ENCODE results near the gene FXYD3.

Gene FXYD3

DNA sequence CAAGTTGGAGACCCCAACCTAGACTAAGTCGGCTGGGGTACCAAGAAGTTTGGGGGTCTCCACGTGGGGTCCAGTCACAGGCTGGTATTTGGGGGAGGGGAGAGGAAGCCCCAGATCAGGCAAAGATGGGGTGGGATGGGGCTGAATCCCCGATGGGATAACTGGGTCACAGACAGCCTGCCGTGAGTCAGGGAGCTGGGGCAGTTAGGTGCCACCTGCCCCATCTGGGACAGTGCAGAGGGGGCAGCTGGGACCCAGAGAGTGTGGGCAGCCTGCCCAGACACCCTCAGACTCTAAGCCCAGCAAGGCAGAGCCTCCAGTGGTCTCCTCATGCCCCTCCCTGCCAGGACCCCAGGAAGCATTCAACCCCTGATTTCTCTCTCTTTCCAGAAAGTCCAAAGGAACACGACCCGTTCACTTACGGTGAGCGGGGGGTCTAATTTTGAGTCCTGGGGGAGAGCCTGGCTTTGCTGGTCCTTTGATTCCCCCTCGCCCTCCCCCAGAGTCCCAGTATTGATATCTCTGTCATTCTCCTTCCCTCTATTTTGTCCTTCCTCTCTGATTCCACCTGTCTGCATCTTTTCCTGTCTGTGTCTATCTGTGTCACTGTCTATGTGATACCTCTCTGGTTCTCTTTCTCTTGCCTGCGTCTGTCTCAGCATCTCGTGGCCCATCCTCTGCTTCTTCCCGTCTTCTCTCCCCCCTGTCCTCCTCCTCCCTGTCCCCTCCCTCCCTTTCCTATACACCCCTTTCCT is 24.8 kb downstream of the FXYD3 start:
- no peak overlapping the region for H3K27ac ChIP-seq (ENCODE audit: low read length, poor library complexity, severe bottlenecking)
- no peak overlapping the region for H4K91ac ChIP-seq (ENCODE audit: low read length)
- H2BK5ac ChIP-seq (ENCODE audit: low read depth, low read length, poor library complexity, severe bottlenecking): no peak overlapping the region
- no peak overlapping the region for H2BK15ac ChIP-seq (ENCODE audit: low read depth, poor library complexity, severe bottlenecking)
- H3K23ac ChIP-seq (ENCODE audit: low read length in 2 of 2): no peak overlapping the region
- H2AFZ ChIP-seq (ENCODE audit: low read depth, low read length): no peak overlapping the region
- no peak overlapping the region for H3K4ac ChIP-seq (ENCODE audit: low read depth in 1 of 2, low read length in 2 of 2)
- no peak overlapping the region for H3K14ac ChIP-seq (ENCODE audit: low read length in 2 of 2)
- H2BK12ac ChIP-seq (ENCODE audit: low read length in 2 of 2): no peak overlapping the region
- no peak overlapping the region for H3K4me2 ChIP-seq (ENCODE audit: low read length, poor library complexity, severe bottlenecking)
- H2BK120ac ChIP-seq (ENCODE audit: low read depth, low read length): no peak overlapping the region
- H2AK5ac ChIP-seq (ENCODE audit: low read length, severe bottlenecking): no peak overlapping the region
- 73% methylated on average over 12 of the region's 12 CpGs for WGBS
- H3K36me3 ChIP-seq (ENCODE audit: control insufficient read depth in 1 of 2, insufficient read depth in 2 of 2, low read depth in 1 of 2, low read length in 2 of 2): no peaks in the 10 kb centered on the region
- no peaks in the 10 kb centered on the region for H3K9me3 ChIP-seq (ENCODE audit: control insufficient read depth, low read length)
- peak overlapping the region; percentile 86 for H3K9ac ChIP-seq (ENCODE audit: low read length)
- no peak overlapping the region for H4K8ac ChIP-seq (ENCODE audit: low read length)
- no peak for DNase-seq
- peak overlapping the region in 1 of 2 experiments; percentile 66 for H3K4me3 ChIP-seq (ENCODE audit: insufficient read depth in 1 of 2, low read depth in 1 of 2, low read length in 2 of 2)
- no peaks in the 10 kb centered on the region for H3K79me1 ChIP-seq (replicated peaks; ENCODE audit: low read length, poor library complexity, severe bottlenecking)
- H3K18ac ChIP-seq (ENCODE audit: low read depth in 1 of 2, low read length in 2 of 2): no peak overlapping the region
- H3K27me3 ChIP-seq (ENCODE audit: control insufficient read depth in 1 of 2, insufficient read depth in 1 of 2, low read length in 2 of 2): peaks cover 4 to 50% of the 10 kb centered on the region in 2 experiments
- H3K4me1 ChIP-seq (ENCODE audit: control insufficient read depth, insufficient read depth, low read depth, low read length): peaks cover 43% of the 10 kb centered on the region

DNA sequence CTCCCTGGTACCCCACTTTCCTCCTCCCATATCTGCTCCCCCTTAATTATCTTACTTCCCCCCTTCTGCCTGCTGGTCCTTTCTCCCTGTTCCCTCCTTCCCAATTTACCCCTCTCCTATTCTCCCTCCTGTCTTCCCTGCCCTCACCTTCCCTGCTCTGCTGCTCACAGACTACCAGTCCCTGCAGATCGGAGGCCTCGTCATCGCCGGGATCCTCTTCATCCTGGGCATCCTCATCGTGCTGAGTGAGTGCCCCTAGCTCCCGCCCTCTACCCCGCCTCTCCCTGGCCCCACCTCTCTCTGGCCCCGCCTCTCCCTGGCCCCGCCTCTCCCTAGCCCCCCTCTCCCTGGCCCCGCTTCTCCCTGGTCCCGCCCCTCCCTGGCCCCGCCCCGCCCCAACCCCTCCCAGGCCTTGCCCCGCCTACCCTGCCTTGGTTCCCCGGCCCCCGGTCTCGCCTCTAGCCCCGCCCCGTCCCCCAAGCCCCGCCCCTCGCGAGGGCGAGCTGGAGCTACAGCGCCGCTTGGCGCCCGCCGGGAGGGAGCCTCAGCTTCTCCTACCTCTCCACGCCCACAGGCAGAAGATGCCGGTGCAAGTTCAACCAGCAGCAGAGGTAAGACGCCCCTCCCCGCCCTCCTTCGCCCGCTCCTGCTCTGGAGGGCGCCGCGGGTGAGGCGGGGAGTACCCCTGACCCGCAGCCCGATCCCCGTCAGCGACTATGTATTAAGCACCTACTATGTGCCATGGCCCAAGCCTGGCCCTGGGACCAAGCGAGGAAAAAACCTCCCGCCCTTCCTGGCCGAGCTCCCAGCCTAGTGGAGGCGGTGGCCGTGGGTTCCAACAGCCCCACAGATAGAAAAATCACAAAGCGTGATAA is 25.6 kb downstream of the FXYD3 start:
- DNase-seq: peak; percentile 85
- Histone ChIP-seq H2AK5ac (ENCODE audit: low read length, severe bottlenecking) (no peak overlapping the region), H3K9ac (ENCODE audit: low read length) (peak overlapping the region; percentile 86), H3K79me1 (replicated peaks; ENCODE audit: low read length, poor library complexity, severe bottlenecking) (no peaks in the 10 kb centered on the region), H3K23ac (ENCODE audit: low read length in 2 of 2) (no peak overlapping the region), H3K4me1 (ENCODE audit: control insufficient read depth, insufficient read depth, low read depth, low read length) (peaks cover 43% of the 10 kb centered on the region), H3K27me3 (ENCODE audit: control insufficient read depth in 1 of 2, insufficient read depth in 1 of 2, low read length in 2 of 2) (peaks cover 4 to 51% of the 10 kb centered on the region in 2 experiments), H3K18ac (ENCODE audit: low read depth in 1 of 2, low read length in 2 of 2) (peak overlapping the region in 1 of 2 experiments; percentile 16), H3K9me3 (ENCODE audit: control insufficient read depth, low read length) (no peaks in the 10 kb centered on the region), H2BK5ac (ENCODE audit: low read depth, low read length, poor library complexity, severe bottlenecking) (no peak overlapping the region), H3K14ac (ENCODE audit: low read length in 2 of 2) (no peak overlapping the region), H3K4me2 (ENCODE audit: low read length, poor library complexity, severe bottlenecking) (peak overlapping the region; percentile 46), H2BK120ac (ENCODE audit: low read depth, low read length) (no peak overlapping the region), H3K4me3 (ENCODE audit: insufficient read depth in 1 of 2, low read depth in 1 of 2, low read length in 2 of 2) (peak overlapping the region in 1 of 2 experiments; percentile 65), H2BK12ac (ENCODE audit: low read length in 2 of 2) (no peak overlapping the region), H4K91ac (ENCODE audit: low read length) (peak overlapping the region; percentile 21), H2AFZ (ENCODE audit: low read depth, low read length) (no peak overlapping the region), H3K4ac (ENCODE audit: low read depth in 1 of 2, low read length in 2 of 2) (no peak overlapping the region), H2BK15ac (ENCODE audit: low read depth, poor library complexity, severe bottlenecking) (no peak overlapping the region), H3K27ac (ENCODE audit: low read length, poor library complexity, severe bottlenecking) (no peak overlapping the region), H4K8ac (ENCODE audit: low read length) (no peak overlapping the region), H3K36me3 (ENCODE audit: control insufficient read depth in 1 of 2, insufficient read depth in 2 of 2, low read depth in 1 of 2, low read length in 2 of 2) (no peaks in the 10 kb centered on the region)
- 3% methylated on average over 39 of the region's 48 CpGs for WGBS

DNA sequence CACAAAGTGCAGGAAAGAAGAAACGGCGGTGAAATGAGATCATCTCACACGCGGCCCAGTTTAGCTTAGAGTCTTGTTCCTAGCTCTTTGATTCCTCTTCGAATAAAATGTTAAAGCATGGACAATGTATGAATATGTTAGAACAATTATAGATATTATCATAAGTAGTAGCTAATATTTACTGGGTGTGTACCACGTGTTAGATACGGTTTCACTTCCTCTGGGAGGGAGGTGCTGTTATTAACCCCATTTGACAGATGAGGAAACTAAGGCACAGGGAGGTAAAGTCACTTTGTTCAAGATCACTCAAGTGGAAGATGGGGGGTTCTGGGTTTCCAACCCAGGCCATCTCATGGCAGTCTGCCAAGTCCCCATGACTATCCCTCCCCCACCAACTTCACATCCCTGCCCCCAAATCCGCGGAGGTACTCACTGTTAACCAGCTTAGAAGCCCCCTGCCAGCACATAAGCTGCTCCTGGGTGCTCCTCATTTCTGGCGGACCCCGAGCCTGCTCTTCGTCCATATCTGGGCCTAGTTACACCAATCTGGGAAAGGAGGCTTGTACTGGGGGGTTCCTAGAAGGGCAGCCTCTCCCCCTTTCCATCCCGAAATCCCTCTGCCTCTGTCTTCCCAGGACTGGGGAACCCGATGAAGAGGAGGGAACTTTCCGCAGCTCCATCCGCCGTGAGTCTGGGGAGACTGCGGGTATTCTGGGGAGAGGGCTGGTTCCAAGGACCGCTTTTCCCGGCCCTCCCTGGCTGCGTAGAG is 26.4 kb downstream of the FXYD3 start:
- Histone ChIP-seq H3K27ac (ENCODE audit: low read length, poor library complexity, severe bottlenecking) (no peak overlapping the region), H3K27me3 (ENCODE audit: control insufficient read depth in 1 of 2, insufficient read depth in 1 of 2, low read length in 2 of 2) (peaks cover 4 to 51% of the 10 kb centered on the region in 2 experiments), H3K4ac (ENCODE audit: low read depth in 1 of 2, low read length in 2 of 2) (no peak overlapping the region), H2BK12ac (ENCODE audit: low read length in 2 of 2) (no peak overlapping the region), H3K23ac (ENCODE audit: low read length in 2 of 2) (no peak overlapping the region), H2AFZ (ENCODE audit: low read depth, low read length) (peak overlapping the region; percentile 32), H2BK5ac (ENCODE audit: low read depth, low read length, poor library complexity, severe bottlenecking) (no peak overlapping the region), H3K9me3 (ENCODE audit: control insufficient read depth, low read length) (no peaks in the 10 kb centered on the region), H2BK15ac (ENCODE audit: low read depth, poor library complexity, severe bottlenecking) (no peak overlapping the region), H4K91ac (ENCODE audit: low read length) (no peak overlapping the region), H2AK5ac (ENCODE audit: low read length, severe bottlenecking) (peak overlapping the region; percentile 28), H3K14ac (ENCODE audit: low read length in 2 of 2) (no peak overlapping the region), H4K8ac (ENCODE audit: low read length) (no peak overlapping the region), H3K4me1 (ENCODE audit: control insufficient read depth, insufficient read depth, low read depth, low read length) (peaks cover 43% of the 10 kb centered on the region), H3K18ac (ENCODE audit: low read depth in 1 of 2, low read length in 2 of 2) (no peak overlapping the region), H3K4me2 (ENCODE audit: low read length, poor library complexity, severe bottlenecking) (peak overlapping the region; percentile 50), H3K79me1 (replicated peaks; ENCODE audit: low read length, poor library complexity, severe bottlenecking) (no peaks in the 10 kb centered on the region), H2BK120ac (ENCODE audit: low read depth, low read length) (no peak overlapping the region), H3K9ac (ENCODE audit: low read length) (no peak overlapping the region), H3K36me3 (ENCODE audit: control insufficient read depth in 1 of 2, insufficient read depth in 2 of 2, low read depth in 1 of 2, low read length in 2 of 2) (no peaks in the 10 kb centered on the region), H3K4me3 (ENCODE audit: insufficient read depth in 1 of 2, low read depth in 1 of 2, low read length in 2 of 2) (peak overlapping the region in 1 of 2 experiments; percentile 12)
- 9% methylated on average over 16 of the region's 21 CpGs for WGBS
- no peak for DNase-seq

All from mesenchymal stem cell (in vitro differentiated cells and primary cell).